Dermis microvascular lymphatic vessel endothelial cell (primary cell): ENCODE results near the gene ZNF506. TPM values are rescaled to one million over a fixed set of nuclear protein-coding genes. Genes with fewer than 3 reads are reported as not detected.
"Not testable (repeated sequence)": the region's sequence is repeated elsewhere in the genome, so short reads cannot be mapped to it uniquely, and the experiment has no call there.

Source experiments
- DNase-seq, 2 donors: peaks; one replicate each; pipeline versions ENCODE4 v3.0.0 to v3.0.0-alpha.2; 2010; ENCODE audit warnings: low read depth in 2 of 2
- total RNA-seq: library from RNA; depleted of rRNA; stranded (reverse); fragments of >200 nt; gene quantifications from 2 replicates; pipeline ENCODE4 v1.2.1, GENCODE V29; 2014

ZNF506 gene
- total RNA-seq, 1 donor from 2014 or later, result 5.5 TPM

GRCh38 chr19:19745496-19746285, 75.9 kb downstream of the ZNF506 start:
- DNase-seq, result no peak

DNA sequence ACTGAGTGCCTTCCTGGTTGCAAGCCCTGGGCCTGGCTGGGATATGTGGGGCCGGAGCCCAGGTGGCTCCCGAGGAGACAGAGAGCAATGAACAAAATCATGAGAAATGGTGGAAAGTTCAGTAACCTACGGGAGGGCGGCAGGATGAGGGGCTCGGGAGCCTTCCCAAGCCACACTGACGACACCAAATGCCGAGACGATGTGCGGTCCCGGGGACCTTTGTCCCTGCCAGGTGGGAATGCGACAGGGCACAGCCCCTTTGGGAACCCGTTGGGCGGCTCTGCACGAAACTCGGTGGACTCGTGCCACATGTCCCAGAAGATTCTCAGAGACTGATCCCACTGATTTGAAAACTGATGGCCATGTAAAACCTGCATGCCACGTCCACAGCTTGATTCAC, 76.9 kb downstream of the ZNF506 start:
- DNase-seq, result no peak

DNA sequence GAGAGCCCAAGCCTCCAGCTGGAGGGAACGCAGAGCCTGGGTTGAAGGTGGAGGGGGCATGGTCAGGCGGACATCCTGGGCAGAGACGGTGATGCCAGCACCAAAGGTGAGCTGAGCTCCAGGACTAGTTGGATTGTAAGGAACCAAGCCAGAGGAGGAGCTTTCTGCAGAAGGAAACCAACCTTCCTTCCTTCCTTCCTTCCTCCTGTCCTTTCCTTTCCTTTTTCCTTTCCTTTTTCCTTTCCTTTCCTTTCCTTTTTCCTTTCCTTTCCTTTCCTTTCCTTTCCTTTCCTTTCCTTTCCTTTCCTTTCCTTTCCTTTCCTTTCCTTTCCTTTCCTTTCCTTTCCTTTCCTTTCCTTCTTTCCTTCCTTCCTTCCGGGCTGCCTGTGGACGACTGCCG, 77.6 kb downstream of the ZNF506 start:
- DNase-seq, result not testable (repeated sequence)

- no peak for DNase-seq
Observed at GRCh38 chr19:19743176-19743575, 78.4 kb downstream of the ZNF506 start.

- DNase-seq, result no peak
Observed at GRCh38 chr19:19742773-19743172, 78.8 kb downstream of the ZNF506 start.

Other genes starting within 250 kb of the ZNF506 start
- 0.13 TPM in 1 of 2 replicates, not detected in the other for gene PBX4, start 203.1 kb downstream of the ZNF506 start, total RNA-seq
- gene LPAR2, start 193.5 kb downstream of the ZNF506 start, total RNA-seq, result 0.51 and 1.0 TPM in 2 replicates
- 3.7 and 8.0 TPM in 2 replicates for gene GMIP, start 178.1 kb downstream of the ZNF506 start, total RNA-seq
- gene ATP13A1, start 158.1 kb downstream of the ZNF506 start, total RNA-seq, result 14.0 and 25.7 TPM in 2 replicates
- 9.8 and 10.1 TPM in 2 replicates for gene ZNF101, start 152.9 kb downstream of the ZNF506 start, total RNA-seq
- 2.8 and 3.8 TPM in 2 replicates for gene ZNF14, start 88.6 kb downstream of the ZNF506 start, total RNA-seq
- gene ZNF253, start 44.1 kb upstream of the ZNF506 start, total RNA-seq, result 2.4 and 3.7 TPM in 2 replicates
- gene ZNF93, start 79.2 kb upstream of the ZNF506 start, total RNA-seq, result 4.1 and 4.4 TPM in 2 replicates
- 1.3 and 2.3 TPM in 2 replicates for gene ZNF682, start 217.8 kb upstream of the ZNF506 start, total RNA-seq